Colon (tissue), 2 donors: ENCODE measurements around the gene CHST9.
"Not testable (repeated sequence)": the region's sequence is repeated elsewhere in the genome, so short reads cannot be mapped to it uniquely, and the experiment has no call there.

Experiments used
- FAIRE-seq: peaks from 2 replicates; lab custom pipeline; 2012; peaks lifted over from hg19 to GRCh38; lab: Jason Lieb, UNC
- donor health status: control.
- donor health status: control.

The CHST9 gene

GRCh38 chr18:26999797-27000196 lies 185.3 kb downstream of the CHST9 start:
- no peak for FAIRE-seq

- no peak for FAIRE-seq
Observed at GRCh38 chr18:26993568-26993967, 191.5 kb downstream of the CHST9 start.

- no peak for FAIRE-seq
Observed at GRCh38 chr18:26992926-26993325, 192.2 kb downstream of the CHST9 start.

DNA sequence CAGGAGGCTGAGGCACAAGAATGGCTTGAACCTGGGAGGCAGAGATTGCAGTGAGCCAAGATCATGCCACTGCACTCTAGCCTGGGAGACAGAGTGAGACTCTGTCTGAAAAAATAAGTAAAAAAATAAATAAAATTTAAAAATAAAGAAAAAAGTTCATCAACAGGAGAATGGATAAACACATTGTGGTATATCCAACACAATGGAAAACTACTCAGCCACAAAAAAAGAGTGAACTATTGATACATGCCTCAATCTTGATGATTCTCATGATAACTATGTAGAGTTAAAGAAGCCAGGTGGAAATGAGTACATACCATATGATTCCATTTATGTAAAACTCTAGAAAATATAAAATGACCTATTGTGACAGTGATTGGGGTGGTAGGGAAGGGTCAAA lies 195.3 kb downstream of the CHST9 start:
- FAIRE-seq, result no peak

GRCh38 chr18:26981360-26982082 lies 203.6 kb downstream of the CHST9 start:
- FAIRE-seq, result no peak

DNA sequence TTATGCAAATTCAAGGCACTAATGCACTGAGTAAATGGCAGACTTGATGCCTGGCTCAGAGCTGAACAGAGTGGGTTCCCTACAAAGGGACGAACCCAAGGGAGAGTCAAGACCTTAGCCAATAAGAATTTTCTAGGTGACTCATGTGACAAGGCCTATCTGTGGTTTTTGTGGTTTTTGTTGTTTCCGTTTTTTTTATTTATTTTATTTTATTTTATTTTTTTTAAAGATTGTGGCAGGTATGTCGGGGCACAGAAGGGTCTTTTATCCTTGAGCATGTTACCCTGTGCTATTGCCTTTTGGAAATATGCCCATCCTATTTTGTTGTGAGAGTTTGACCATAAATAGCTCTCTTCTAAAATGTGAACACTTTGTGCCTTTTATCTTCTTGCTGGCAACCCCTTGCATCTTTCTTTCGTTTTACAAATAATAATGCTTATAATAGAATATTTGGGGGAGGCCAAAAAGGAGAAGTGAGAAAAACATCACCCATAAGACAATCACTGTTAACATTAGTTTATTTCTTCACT lies 206.2 kb downstream of the CHST9 start:
- FAIRE-seq, result no peak

DNA sequence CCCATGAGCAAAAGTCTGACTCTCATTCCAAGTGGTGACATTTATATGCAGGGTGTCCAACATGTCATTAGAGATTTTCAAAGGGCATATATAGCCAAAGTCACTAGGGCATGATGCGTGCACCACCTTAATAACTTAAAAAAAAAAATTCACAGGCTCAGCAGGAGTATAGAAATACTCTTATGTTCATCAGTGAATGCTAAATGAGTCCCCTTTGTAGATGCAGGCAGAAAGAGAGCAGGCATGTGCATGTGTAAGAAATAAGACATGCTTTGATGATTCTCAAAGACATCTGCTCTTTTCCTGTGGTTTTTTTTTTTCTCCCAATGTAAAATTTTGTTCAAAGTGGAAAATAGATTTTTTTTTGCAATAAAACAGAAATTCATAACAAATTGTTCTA lies 207.3 kb downstream of the CHST9 start:
- no peak for FAIRE-seq

DNA sequence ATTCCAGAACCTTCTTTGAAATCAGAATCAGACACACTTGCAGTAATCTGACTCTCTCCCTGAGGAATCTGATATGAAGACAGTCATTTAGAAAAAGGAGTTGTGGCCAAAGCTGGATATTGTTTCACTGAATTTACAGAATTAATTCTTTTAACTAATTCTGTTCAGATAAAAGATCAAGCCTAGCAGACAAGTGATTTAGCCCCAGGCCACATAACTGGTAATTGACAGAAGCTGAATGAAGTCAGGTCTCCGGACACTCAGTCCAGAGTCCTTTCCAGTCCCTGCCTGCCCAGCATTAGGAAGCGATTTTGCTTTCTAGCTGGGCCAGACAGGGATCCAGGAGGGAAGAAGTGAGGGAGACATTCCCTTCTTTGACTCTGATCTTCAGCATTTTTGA lies 208.9 kb downstream of the CHST9 start:
- FAIRE-seq, result no peak

- not testable (repeated sequence) for FAIRE-seq
Observed at GRCh38 chr18:26972549-26972948, 212.6 kb downstream of the CHST9 start.

- no peak for FAIRE-seq
Observed at GRCh38 chr18:26971409-26971808, 213.7 kb downstream of the CHST9 start.

- FAIRE-seq, result no peak
Observed at GRCh38 chr18:26970637-26971036, 214.5 kb downstream of the CHST9 start.

- FAIRE-seq, result no peak
Observed at GRCh38 chr18:26965206-26965605, 219.9 kb downstream of the CHST9 start.

- FAIRE-seq, result no peak
Observed at GRCh38 chr18:26963292-26963691, 221.8 kb downstream of the CHST9 start.

DNA sequence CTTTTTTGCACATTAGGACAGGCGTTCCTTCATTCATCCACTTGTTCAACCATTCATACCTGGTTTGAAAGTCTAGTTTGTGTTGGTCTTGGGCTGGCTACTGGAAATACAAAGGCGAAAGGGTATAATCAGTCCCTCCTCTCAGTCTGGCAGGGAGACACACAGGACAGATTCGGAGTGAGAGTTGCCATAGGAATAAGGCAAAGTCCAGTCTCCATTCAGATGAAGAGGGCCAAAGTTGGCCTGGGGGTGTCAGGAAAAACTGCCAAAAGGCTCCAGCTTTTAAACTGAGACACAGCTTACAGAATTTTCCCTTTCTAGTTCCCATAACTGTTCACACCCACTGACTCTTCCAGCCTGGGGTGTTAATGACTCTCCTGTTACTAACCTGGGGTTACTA lies 223.3 kb downstream of the CHST9 start:
- FAIRE-seq, result no peak

DNA sequence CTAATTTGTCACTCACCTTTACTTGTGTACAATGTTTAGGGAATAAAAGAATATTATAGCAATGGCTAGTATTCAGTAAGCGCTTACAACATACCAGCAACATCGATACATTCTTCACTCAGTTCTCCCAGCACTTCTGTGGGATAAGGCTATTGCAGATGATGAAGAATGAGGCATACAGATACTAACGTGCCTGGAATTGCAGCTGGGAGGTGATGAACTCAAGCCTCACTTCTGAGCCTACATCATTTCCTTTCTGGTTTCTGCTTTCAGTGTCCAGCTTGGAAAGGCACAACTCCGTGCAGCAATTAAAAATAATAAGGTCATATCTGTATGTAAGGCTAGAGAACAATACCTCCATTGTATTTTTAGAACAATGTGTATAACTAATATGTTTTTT lies 224.2 kb downstream of the CHST9 start:
- FAIRE-seq, result no peak

DNA sequence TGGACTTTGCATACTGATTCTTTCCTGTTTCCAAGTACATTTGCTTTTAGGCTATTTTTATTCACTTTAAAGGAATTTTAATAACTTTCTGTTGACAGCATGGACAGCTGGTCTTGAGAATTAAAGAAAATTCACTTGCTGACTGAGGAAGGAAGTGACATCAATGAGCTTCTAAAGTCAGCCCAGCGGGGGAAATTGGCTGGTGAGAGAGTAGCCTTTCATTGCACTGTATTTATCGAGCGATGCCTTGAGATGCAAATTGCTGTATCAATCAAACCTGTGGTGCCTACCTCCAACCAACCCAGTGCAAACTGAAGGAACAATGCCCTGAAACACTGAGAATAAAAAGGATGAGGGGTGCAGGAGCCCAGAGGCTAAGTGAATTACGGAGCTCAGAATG lies 228.2 kb downstream of the CHST9 start:
- no peak for FAIRE-seq

DNA sequence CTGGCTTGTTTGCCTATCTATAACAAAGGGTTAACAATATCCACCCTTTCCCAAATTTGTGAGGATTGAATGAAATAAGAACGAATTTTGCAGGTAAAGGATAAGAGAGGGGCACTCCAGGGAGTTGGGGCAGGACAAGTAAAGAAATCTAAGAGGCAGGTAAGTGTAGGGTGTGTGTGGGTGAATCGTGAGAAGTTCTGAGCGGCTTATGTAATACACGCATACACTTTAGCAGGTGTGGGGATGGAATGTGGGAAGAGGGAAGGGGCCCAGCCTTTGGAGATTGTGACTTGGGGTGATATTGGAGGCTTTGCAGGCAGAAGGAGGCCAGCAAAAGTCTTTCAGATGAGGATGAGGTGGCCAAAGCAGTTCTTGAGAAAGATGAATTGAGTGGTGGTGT lies 236.4 kb downstream of the CHST9 start:
- no peak for FAIRE-seq

DNA sequence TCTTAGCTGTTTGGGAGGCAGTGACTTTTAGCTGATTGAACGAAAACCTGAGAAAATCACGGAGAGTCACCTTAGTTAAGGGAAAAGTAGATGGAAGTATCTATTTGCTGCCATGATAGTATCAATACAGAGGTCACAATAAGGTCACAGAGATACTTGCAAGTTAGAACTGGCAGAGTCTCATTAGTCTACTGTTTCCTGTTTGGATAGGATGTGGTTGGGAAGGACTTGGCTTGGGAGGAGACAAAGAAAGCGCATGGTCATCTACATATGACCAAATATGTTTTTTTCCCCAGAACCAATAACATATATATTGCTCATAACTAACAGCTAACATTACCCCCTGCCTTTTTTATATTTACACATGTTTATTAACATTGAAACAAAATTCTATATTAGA lies 241.2 kb downstream of the CHST9 start:
- FAIRE-seq, result no peak

GRCh38 chr18:26941584-26941983 lies 243.5 kb downstream of the CHST9 start:
- no peak for FAIRE-seq

- FAIRE-seq, result no peak
Observed at GRCh38 chr18:26940744-26941398, 244.2 kb downstream of the CHST9 start.

- FAIRE-seq, result no peak
Observed at GRCh38 chr18:26931659-26932058, 253.4 kb downstream of the CHST9 start.

- FAIRE-seq, result no peak
Observed at GRCh38 chr18:26930630-26931029, 254.5 kb downstream of the CHST9 start.

DNA sequence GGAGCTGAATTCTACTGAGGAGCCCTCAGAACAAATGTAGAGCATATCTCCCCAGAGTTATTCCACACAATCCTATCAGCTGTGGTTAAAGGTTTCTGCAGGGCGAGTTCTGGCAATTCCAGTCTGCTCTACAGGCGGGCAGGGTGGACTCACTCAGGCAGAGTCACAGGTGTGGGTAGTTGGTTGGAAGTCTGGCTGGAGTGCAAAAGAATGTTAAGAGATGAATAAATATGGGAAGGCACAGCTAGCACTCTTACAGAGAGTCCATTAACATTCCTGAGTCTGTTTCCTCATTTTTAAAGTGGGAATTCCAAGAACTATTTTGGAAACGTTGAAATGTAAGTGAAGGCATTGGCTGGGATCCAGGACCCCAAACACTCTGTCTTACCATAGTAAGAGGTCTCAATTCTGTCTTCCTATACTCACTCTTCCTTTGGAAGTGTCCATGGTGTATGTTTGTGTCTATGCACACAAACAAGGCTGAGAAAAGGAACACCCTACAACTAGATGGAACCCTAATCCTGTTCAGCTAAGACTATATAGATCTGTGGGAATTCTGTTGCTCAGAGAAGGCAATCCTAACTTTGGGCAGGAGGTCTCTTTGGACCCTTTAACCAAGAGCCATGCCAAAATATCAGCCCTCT lies 256.3 kb downstream of the CHST9 start:
- no peak for FAIRE-seq
